Measurements from ENCODE around the gene NEURL2.
"Not testable (repeated sequence)": the region's sequence is repeated elsewhere in the genome, so short reads cannot be mapped to it uniquely, and the experiment has no call there.

NEURL2 gene

GRCh38 chr20:45919542-45920399, 28.8 kb upstream of the NEURL2 start:
- DNase-seq: no peak

DNA sequence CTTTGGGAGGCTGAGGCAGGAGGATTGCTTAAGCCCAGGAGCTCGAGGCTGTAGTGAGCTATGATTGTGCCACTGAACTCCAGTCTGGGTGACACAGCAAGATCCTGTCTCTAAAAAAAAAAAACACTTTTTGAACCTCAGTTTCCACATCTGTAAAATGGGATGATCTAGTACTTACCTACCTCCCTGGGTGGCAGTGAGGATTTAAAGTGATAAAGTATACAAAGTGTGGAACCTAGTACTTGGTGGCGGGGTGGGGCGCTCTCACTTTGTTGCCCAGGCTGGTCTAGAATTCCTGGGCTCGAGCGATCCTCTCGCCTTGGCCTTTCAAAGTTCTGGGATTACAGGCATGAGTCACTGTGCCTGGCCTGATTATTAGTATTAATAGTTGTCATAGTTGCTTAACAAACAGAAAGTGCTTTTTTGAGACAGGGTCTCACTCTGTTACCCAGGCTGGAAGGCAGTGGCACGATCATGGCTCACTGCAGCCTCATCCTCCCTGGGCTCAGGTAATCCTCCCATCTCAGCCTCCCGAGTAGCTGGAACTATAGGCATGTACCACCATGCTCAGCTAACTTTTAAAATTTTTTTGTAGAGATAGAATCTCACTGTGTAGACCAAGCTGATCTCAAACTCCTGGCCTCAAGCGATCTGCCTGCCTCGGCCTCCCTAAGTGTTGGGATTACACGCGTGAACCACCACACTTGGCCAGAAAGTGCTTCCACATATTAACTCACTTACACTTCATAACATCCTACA, 27.9 kb upstream of the NEURL2 start:
- no peak for DNase-seq

- DNase-seq: no peak
Observed at GRCh38 chr20:45918182-45918737, 27.3 kb upstream of the NEURL2 start.

DNA sequence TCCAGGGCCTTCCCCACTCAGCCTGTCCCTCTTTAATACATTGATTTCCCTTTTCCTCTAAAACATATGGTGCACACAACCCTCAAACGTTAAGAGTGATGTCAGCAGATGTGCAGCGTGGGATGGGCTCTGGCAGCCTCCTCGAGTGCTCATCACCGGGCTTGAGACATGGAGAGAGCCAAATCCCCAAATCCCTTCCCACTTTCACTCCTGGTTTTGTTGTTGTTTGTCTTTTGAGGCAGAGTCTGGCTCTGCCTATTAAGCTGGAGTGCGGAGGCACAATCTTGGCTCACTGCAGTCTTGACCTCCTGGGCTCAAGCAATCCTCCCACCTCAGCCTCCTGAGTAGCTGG, 26.8 kb upstream of the NEURL2 start:
- no peak for DNase-seq

- no peak for DNase-seq
Observed at GRCh38 chr20:45913116-45913515, 22.1 kb upstream of the NEURL2 start.

- no peak for DNase-seq
Observed at GRCh38 chr20:45912344-45912682, 21.3 kb upstream of the NEURL2 start.

- no peak for DNase-seq
Observed at GRCh38 chr20:45911486-45912343, 20.7 kb upstream of the NEURL2 start, which contains the start of gene PLTP. Gene PLTP, minus strand, starts transcription at chr20:45912155. Its CDS starts 703 bp downstream, at chr20:45911452.

DNA sequence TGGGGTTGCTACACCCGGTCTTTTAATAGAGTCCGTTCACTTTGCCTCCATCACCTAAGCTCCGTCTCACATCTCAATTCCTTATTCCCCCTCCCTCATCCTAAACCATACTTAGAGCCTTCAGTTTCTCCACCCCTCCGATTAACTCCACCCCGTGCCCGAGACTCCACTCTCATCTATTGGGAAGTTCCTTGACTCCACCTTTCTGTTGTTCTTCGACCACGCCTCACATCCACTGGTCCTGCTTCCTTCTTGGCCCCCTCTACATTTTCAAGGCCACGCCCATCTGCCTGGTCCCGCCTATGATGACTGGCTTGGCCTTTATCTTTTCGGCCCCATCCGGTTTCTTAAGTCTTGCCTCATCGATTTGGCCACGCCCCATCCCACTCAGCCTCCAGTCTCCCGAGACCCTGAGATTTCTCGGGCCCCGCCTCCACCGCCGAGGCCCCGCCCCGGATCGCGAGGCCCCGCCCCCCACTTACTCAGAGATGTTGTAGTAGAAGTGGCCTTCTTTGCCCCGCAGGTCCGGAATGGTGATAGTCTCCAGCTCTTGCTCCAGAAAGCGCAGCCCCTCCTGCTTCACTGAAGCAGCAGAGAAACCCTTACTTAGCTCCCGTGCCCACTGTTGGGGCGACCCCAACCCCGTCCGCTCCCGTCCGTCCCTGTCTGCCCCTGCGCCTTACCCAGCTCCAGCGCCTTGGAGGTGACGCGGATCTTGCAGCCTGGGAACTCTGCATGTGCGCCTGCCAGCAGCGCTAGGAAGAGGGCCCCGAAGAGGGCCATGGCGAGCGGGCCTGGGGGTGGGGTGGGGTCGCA, 19.9 kb upstream of the NEURL2 start:
- DNase-seq: no peak

- no peak for DNase-seq
Observed at GRCh38 chr20:45909817-45910669, 19.0 kb upstream of the NEURL2 start.

DNA sequence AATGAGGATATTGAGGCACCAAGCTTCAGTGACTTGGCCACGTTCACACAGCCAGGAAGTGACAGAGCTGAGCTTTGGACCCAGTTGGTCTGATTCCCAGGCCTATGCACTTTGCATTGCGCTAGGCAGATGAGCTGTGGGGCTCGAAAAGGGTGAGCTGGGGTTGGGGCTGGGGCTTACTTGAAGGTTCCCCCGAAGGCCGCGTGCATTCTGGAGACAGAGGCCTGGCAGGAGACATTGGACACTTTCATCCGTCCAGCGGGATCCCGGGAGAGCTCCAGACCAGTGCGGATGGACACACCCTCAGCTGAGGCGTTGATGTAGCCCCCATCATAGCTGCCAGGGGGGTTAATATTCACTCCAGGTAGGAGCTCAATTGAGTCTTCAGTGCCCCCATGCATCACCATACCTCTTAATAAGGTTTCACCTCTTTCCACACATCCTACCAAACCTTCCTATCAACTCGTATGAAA, 18.4 kb upstream of the NEURL2 start:
- no peak for DNase-seq

DNA sequence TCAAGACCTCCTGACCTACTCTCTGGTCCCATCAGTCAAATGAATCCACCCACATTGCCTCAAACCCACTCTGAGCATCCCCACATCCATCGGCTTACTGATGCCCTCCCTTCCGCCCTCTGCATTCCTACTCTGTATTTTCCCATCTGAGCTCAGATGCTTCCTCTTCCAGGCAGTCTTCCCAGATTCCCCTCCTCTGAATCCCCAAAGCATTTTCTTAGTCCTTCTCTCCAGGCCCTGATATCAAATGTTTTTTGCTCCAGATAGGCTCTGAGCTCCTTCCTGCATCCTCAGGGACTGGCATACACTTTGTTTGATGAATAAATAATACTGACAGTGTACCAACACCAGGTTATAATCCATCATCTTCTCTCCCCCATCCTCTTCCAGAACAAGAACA, 17.1 kb upstream of the NEURL2 start:
- no peak for DNase-seq

DNA sequence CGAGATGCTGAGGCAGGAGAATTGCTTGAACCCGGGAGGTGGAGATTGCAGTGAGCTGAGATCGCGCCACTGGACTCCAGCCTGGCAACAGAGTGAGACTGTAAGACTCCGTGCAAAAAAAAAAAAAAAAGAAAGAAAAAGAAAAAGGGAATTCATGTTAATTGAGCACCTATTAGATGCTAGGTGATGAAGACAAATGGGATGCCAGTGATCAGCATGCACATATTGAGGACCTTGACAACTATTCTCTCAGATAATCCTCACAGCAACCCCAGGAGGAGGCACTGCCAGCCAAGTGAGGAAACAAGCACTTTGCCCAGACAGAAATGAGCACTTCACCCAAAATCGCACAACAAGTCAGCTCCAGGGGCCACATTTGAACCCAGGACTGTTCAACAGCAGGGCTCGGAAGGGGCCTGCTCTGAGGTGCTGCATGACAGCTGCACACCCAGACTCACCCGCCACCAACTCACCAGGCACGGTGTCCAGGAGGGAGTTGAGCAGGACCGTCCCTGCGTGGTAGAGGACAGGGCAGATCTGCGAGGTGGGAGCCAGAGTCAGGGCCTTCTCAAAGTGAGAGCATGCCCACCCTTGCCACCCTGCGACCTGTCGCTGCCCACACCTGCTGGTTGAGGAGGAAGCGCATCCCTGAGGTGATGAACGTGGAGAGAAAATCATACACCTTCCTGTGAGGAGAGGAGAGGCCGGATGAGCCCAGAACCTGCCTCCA, 16.4 kb upstream of the NEURL2 start:
- DNase-seq: no peak

- no peak for DNase-seq
Observed at GRCh38 chr20:45905505-45906079, 14.6 kb upstream of the NEURL2 start.

- DNase-seq: no peak
Observed at GRCh38 chr20:45904583-45905504, 13.8 kb upstream of the NEURL2 start.

GRCh38 chr20:45902199-45902701, 11.2 kb upstream of the NEURL2 start:
- no peak for DNase-seq

GRCh38 chr20:45901332-45901731, 10.3 kb upstream of the NEURL2 start:
- not testable (repeated sequence) for DNase-seq

GRCh38 chr20:45899046-45899835, 8.2 kb upstream of the NEURL2 start:
- no peak for DNase-seq

DNA sequence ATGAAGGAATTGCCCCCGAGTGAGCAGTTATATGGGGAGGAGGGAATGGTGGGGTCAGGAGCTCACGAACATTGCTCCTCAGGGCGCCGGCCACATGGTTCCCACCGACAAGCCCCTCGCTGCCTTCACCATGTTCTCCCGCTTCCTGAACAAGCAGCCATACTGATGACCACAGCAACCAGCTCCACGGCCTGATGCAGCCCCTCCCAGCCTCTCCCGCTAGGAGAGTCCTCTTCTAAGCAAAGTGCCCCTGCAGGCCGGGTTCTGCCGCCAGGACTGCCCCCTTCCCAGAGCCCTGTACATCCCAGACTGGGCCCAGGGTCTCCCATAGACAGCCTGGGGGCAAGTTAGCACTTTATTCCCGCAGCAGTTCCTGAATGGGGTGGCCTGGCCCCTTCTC, 7.3 kb upstream of the NEURL2 start:
- no peak for DNase-seq

Measured in DMS79 treated with DMSO at 0.1 percent for 48 hours (cell line).